H1 (cell line): ENCODE data around the gene CCNB1. TPM values are rescaled to one million over a fixed set of nuclear protein-coding genes. Genes with fewer than 3 reads are reported as not detected.

ENCODE experiments used
- CTCF ChIA-PET: fragments of 300-600 bp; sonication (Branson Sonifier 250); formaldehyde crosslinking; loops from one replicate; lab custom pipeline; 2021; ENCODE audit not compliant: partially characterized antibody; lab: Charles Lee
- POLR2A ChIA-PET: fragments of 300-600 bp; sonication (Branson Sonifier 250); formaldehyde crosslinking; loops from one replicate; lab custom pipeline; 2021; ENCODE audit warnings: inconsistent platforms; ENCODE audit not compliant: partially characterized antibody; lab: Charles Lee
- DNase-seq, 2 experiments: peaks; one replicate each; pipeline versions ENCODE4 v3.0.0 to v3.0.0-alpha.2; 2010 to 2022; ENCODE audit warnings: low spot score in 2 of 2, low read depth in 1 of 2, mixed read lengths in 1 of 2
- FAIRE-seq: peaks from 2 replicates; lab custom pipeline; 2011; peaks lifted over from hg19 to GRCh38; lab: Jason Lieb, UNC
- H2AFZ ChIP-seq: 2 replicates; pipeline ENCODE4 v1.8.1; 2012; ENCODE audit warnings: low read length, inconsistent platforms
- H2AK5ac ChIP-seq: 2 replicates; pipeline ENCODE4 v1.6.1; 2013; ENCODE audit warnings: low read depth, low read length
- H2BK120ac ChIP-seq: replicated peaks from 2 replicates; pipeline ENCODE3; 2013; ENCODE audit warnings: low read depth, low read length, inconsistent platforms
- H2BK12ac ChIP-seq: 2 replicates; pipeline ENCODE4 v1.6.1; 2013; ENCODE audit warnings: low read depth, low read length
- H2BK15ac ChIP-seq: 2 replicates; pipeline ENCODE4 v1.6.1; 2013; ENCODE audit warnings: low read length
- H2BK20ac ChIP-seq: 2 replicates; pipeline ENCODE4 v1.6.1; 2013; ENCODE audit warnings: low read length
- H2BK5ac ChIP-seq: 2 replicates; pipeline ENCODE4 v1.6.1; 2013; ENCODE audit warnings: low read depth, low read length
- H3K14ac ChIP-seq: 2 replicates; pipeline ENCODE4 v1.6.1; 2013; ENCODE audit warnings: inconsistent platforms; ENCODE audit not compliant: insufficient read length
- H3K18ac ChIP-seq: 2 replicates; pipeline ENCODE4 v1.6.1; 2013; ENCODE audit warnings: low read length; ENCODE audit errors: extremely low read depth
- H3K23ac ChIP-seq: 2 replicates; pipeline ENCODE4 v1.6.1; 2013; ENCODE audit warnings: inconsistent platforms; ENCODE audit not compliant: insufficient read length
- H3K23me2 ChIP-seq: 2 replicates; pipeline ENCODE4 v1.6.1; 2013; ENCODE audit warnings: low read depth, low read length
- H3K27ac ChIP-seq: 2 replicates; pipeline ENCODE4 v1.6.1; 2011; ENCODE audit warnings: low read depth, low read length, inconsistent platforms
- H3K27me3 ChIP-seq, 4 experiments: replicated peaks in 1 of 4; 1 replicate in 1 of 4; 2 replicates in 3 of 4; pipeline versions ENCODE4 v1.6.1 to v1.8.1; 2011 to 2013; ENCODE audit warnings: low read length in 3 of 4, mild to moderate bottlenecking in 3 of 4, inconsistent platforms in 2 of 4, mixed read lengths in 2 of 4, moderate library complexity in 1 of 4; ENCODE audit not compliant: control insufficient read depth in 3 of 4, insufficient read depth in 3 of 4; ENCODE audit errors: extremely low read depth in 1 of 4
- H3K36me3 ChIP-seq, 4 experiments: 2 replicates each; pipeline versions ENCODE4 v1.6.1 to v1.8.1; 2011 to 2013; ENCODE audit warnings: mild to moderate bottlenecking in 4 of 4, low read length in 3 of 4, moderate library complexity in 2 of 4, control low read depth in 1 of 4, inconsistent platforms in 1 of 4; ENCODE audit not compliant: insufficient read depth in 4 of 4, control insufficient read depth in 2 of 4
- H3K4ac ChIP-seq: replicated peaks from 2 replicates; pipeline ENCODE3; 2013; ENCODE audit warnings: low read length, low read depth, mixed read lengths, inconsistent platforms; ENCODE audit not compliant: insufficient read length
- H3K4me1 ChIP-seq, 4 experiments: replicated peaks in 1 of 4; 1 replicate in 1 of 4; 2 replicates in 3 of 4; pipeline versions ENCODE4 v1.6.1 to v1.8.1; 2011 to 2013; ENCODE audit warnings: low read length in 3 of 4, inconsistent platforms in 2 of 4, mixed read lengths in 1 of 4; ENCODE audit not compliant: insufficient read depth in 4 of 4, control insufficient read depth in 3 of 4
- H3K4me2 ChIP-seq, 2 experiments: 2 replicates each; pipeline versions ENCODE4 v1.6.1 to v1.8.1; 2011 to 2013; ENCODE audit warnings: low read depth in 2 of 2, low read length in 2 of 2, control low read depth in 1 of 2, inconsistent platforms in 1 of 2, mild to moderate bottlenecking in 1 of 2; ENCODE audit not compliant: insufficient read depth in 1 of 2
- H3K4me3 ChIP-seq, 4 experiments: fragments of 200-600, 300-600 bp in 1 of 4; sonication (generic), shearing (Covaris generic), sonication (Bioruptor Twin) in 1 of 4; 2 replicates each; pipeline versions ENCODE4 v1.5.1 to v1.8.1; 2011 to 2016; ENCODE audit warnings: low read length in 4 of 4, low read depth in 3 of 4, control low read depth in 2 of 4, inconsistent platforms in 2 of 4, mild to moderate bottlenecking in 2 of 4, mixed read lengths in 1 of 4, moderate library complexity in 1 of 4; ENCODE audit not compliant: insufficient read depth in 2 of 4; ENCODE audit errors: extremely low read depth in 1 of 4
- H3K56ac ChIP-seq: replicated peaks from 2 replicates; pipeline ENCODE3; 2013; ENCODE audit warnings: low read depth, mild to moderate bottlenecking, mixed read lengths, low read length, inconsistent platforms; ENCODE audit not compliant: insufficient read length
- H3K79me1 ChIP-seq: 2 replicates; pipeline ENCODE4 v1.6.1; 2013; ENCODE audit warnings: low read depth, low read length, control low read depth
- H3K79me2 ChIP-seq, 2 experiments: 2 replicates each; pipeline versions ENCODE4 v1.6.1 to v1.8.1; 2012 to 2013; ENCODE audit warnings: low read length in 2 of 2, mild to moderate bottlenecking in 2 of 2, inconsistent platforms in 1 of 2; ENCODE audit not compliant: insufficient read depth in 2 of 2, control insufficient read depth in 1 of 2
- H3K9ac ChIP-seq, 4 experiments: replicated peaks in 1 of 4; 1 replicate in 1 of 4; 2 replicates in 3 of 4; pipeline versions ENCODE4 v1.6.1 to v1.8.1; 2011 to 2013; ENCODE audit warnings: low read depth in 3 of 4, low read length in 3 of 4, control low read depth in 2 of 4, mild to moderate bottlenecking in 2 of 4, moderate library complexity in 2 of 4, inconsistent platforms in 1 of 4; ENCODE audit errors: extremely low read depth in 1 of 4
- H3K9me3 ChIP-seq, 2 experiments: 2 replicates each; pipeline versions ENCODE4 v1.6.1 to v1.8.1; 2012 to 2013; ENCODE audit warnings: mild to moderate bottlenecking in 2 of 2, moderate library complexity in 2 of 2, control low read depth in 1 of 2, inconsistent platforms in 1 of 2, low read depth in 1 of 2, low read length in 1 of 2, mixed read lengths in 1 of 2; ENCODE audit not compliant: insufficient read depth in 2 of 2
- H4K20me1 ChIP-seq, 2 experiments: replicated peaks in 1 of 2; 2 replicates each; pipeline versions ENCODE3 to v1.8.1; 2011 to 2013; ENCODE audit warnings: inconsistent platforms in 2 of 2, low read length in 2 of 2, mild to moderate bottlenecking in 1 of 2; ENCODE audit not compliant: insufficient read depth in 2 of 2, control insufficient read depth in 1 of 2
- H4K5ac ChIP-seq: 2 replicates; pipeline ENCODE4 v1.6.1; 2013; ENCODE audit warnings: low read length, low read depth, mixed read lengths, inconsistent platforms; ENCODE audit not compliant: insufficient read length
- H4K8ac ChIP-seq: 2 replicates; pipeline ENCODE4 v1.8.0; 2013; ENCODE audit warnings: mild to moderate bottlenecking, moderate library complexity, low read length, inconsistent platforms; ENCODE audit not compliant: insufficient read depth; ENCODE audit errors: extremely low read depth
- H4K91ac ChIP-seq: replicated peaks from 2 replicates; pipeline ENCODE3; 2013; ENCODE audit warnings: low read length, mixed read lengths, inconsistent platforms; ENCODE audit not compliant: insufficient read length
- MAFK ChIP-seq: IDR thresholded peaks from 2 replicates; pipeline ENCODE4 v1.6.1; 2012; ENCODE audit warnings: low read depth, mild to moderate bottlenecking, improper control_type of control experiment, low read length
- WGBS, 2 experiments: shearing (Covaris generic) in 1 of 2; methylation state at CpG; one replicate each; pipeline versions ENCODE4 v1.1.6 to v1.1.7; 2013 to 2015; ENCODE audit warnings: low lambda C conversion rate in 2 of 2, mixed read lengths in 2 of 2, inconsistent platforms in 1 of 2, low coverage in 1 of 2, missing lambda C conversion rate in 1 of 2; ENCODE audit not compliant: insufficient replicate concordance in 2 of 2, insufficient coverage in 1 of 2, insufficient read length in 1 of 2; ENCODE audit errors: extremely low coverage in 1 of 2, missing lambda C conversion rate in 1 of 2; 5-methylcytosine and 5-hydroxymethylcytosine counted together
- polyA plus RNA-seq, 7 experiments: library from polyadenylated mRNA; depleted of rRNA in 3 of 7; stranded (reverse) in 5 of 7; unstranded in 2 of 7; fragments of >200 nt in 5 of 7; fragments of 200-250 nt in 2 of 7; gene quantifications; 1 replicate in 5 of 7; 2 replicates in 1 of 7; 4 replicates in 1 of 7; pipeline versions ENCODE4 v1.2.1 to v1.2.3, GENCODE V29; 2011 to 2013; ENCODE audit warnings: missing spikeins in 2 of 7, mixed read lengths in 2 of 7
- total RNA-seq: library from RNA; stranded (reverse); fragmentation: NEBNext Ultra II Directional; extraction: Animal tissue kit (Norgen Biotek cat#: 25700); gene quantifications from 2 replicates; pipeline ENCODE4 v1.2.1, GENCODE V29; 2021

Gene CCNB1
- total and polyA plus RNA-seq, 2 of the 8 experiments (the other 6 are each of a cell fraction or from before 2014, with no cell fraction given), result 122 to 338 TPM

GRCh38 chr5:69134126-69134525, 32.8 kb upstream of the CCNB1 start:
- Histone ChIP-seq H2AK5ac (no peak overlapping the region), H3K56ac (no peak overlapping the region), H3K4me3 (no peak overlapping the region), H2BK20ac (no peak overlapping the region), H3K79me2 (no peaks in the 10 kb centered on the region), H2BK15ac (no peak overlapping the region), H2BK5ac (no peak overlapping the region), H3K27me3 (no peaks in the 10 kb centered on the region), H3K27ac (no peak overlapping the region), H4K20me1 (peaks cover 0 to 2% of the 10 kb centered on the region in 2 experiments), H3K4me1 (peaks cover 0 to 5% (median 0%) of the 10 kb centered on the region in 4 experiments; a peak in 2 of 7 replicates), H4K91ac (no peak overlapping the region), H4K8ac (no peak overlapping the region), H3K36me3 (peaks cover 0 to 8% (median 2%) of the 10 kb centered on the region in 4 experiments; a peak in 4 of 8 replicates), H3K14ac (no peak overlapping the region), H2BK120ac (no peak overlapping the region), H3K23me2 (no peaks in the 10 kb centered on the region), H3K9me3 (no peaks in the 10 kb centered on the region), H2AFZ (no peak overlapping the region), H4K5ac (no peak overlapping the region), H3K79me1 (no peaks in the 10 kb centered on the region), H3K4me2 (no peak overlapping the region), H2BK12ac (no peak overlapping the region), H3K18ac (no peak overlapping the region), H3K23ac (no peak overlapping the region), H3K9ac (no peak overlapping the region), H3K4ac (no peak overlapping the region)
- DNase-seq, result no peak
- POLR2A ChIA-PET, result interaction anchor here (1.0 to 1.5 kb wide), 2 partner anchors 33 to 39 kb away, joined by 3 to 4 read pairs; partner anchors contain the start of gene CCNB1
- 80% methylated on average over 7 of the region's 7 CpGs; no CpG with 5 or more reads in 1 of the 2 experiments for WGBS, 2 experiments
- no peak for FAIRE-seq
- CTCF ChIA-PET, result interaction anchor here (0.8 kb wide), 1 partner anchor 21 kb away, joined by 4 read pairs; no protein-coding TSS in a partner anchor
- TF ChIP-seq MAFK, result no peak
